MCF 10A (cell line): ENCODE data around the gene SLC18A3. TPM values are rescaled to one million over a fixed set of nuclear protein-coding genes. Genes with fewer than 3 reads are reported as not detected.

ENCODE experiments used
- BruUV-seq: library from RNA; stranded (reverse); fragments of 400-500 nt; replicated peaks from 2 replicates; lab custom pipeline; 2021; lab: Mats Ljungman, UMichigan
- CTCF ChIA-PET: fragments of 300-600 bp; sonication (Branson Sonifier 250); formaldehyde crosslinking; extraction: SDS; loops from one replicate; lab custom pipeline; 2021; ENCODE audit warnings: antibody characterized with exemption, inconsistent platforms; lab: Yijun Ruan, JAX
- POLR2A ChIA-PET: fragments of 300-600, 350-650 bp; sonication (Branson Sonifier 250); formaldehyde crosslinking; extraction: SDS; loops from one replicate; lab custom pipeline; 2020; ENCODE audit warnings: antibody characterized with exemption, inconsistent platforms; lab: Yijun Ruan, JAX
- DNase-seq: peaks from one replicate; pipeline ENCODE4 v3.0.0-alpha.2; 2018; ENCODE audit not compliant: unreplicated experiment
- H3K27ac Mint-ChIP-seq: one replicate; pipeline ENCODE4 v1.8.0; 2022; ENCODE audit warnings: mild to moderate bottlenecking, low read depth, mixed read lengths; ENCODE audit not compliant: unreplicated experiment
- H3K27me3 Mint-ChIP-seq: one replicate; pipeline ENCODE4 v1.8.0; 2022; ENCODE audit warnings: mixed read lengths; ENCODE audit not compliant: insufficient read depth, unreplicated experiment
- H3K36me3 Mint-ChIP-seq: one replicate; pipeline ENCODE4 v1.8.0; 2022; ENCODE audit warnings: mild to moderate bottlenecking, moderate library complexity, mixed read lengths; ENCODE audit not compliant: insufficient read depth, unreplicated experiment
- H3K4me1 Mint-ChIP-seq: one replicate; pipeline ENCODE4 v1.8.0; 2022; ENCODE audit warnings: mixed read lengths; ENCODE audit not compliant: insufficient read depth, unreplicated experiment
- H3K4me3 Mint-ChIP-seq: one replicate; pipeline ENCODE4 v1.8.0; 2022; ENCODE audit warnings: mild to moderate bottlenecking, moderate library complexity, mixed read lengths; ENCODE audit not compliant: unreplicated experiment
- H3K9me3 Mint-ChIP-seq: one replicate; pipeline ENCODE4 v1.8.0; 2022; ENCODE audit warnings: mixed read lengths; ENCODE audit not compliant: unreplicated experiment
- CTCF ChIP-seq: fragments of 200-600 bp; IDR thresholded peaks from one replicate; pipeline ENCODE4 v1.8.0; 2022; ENCODE audit warnings: antibody characterized with exemption, mild to moderate bottlenecking; ENCODE audit not compliant: unreplicated experiment
- intact Hi-C: fragments of 100-400 bp; cut with micrococcal nuclease; formaldehyde crosslinking; loops from 2 replicates; pipeline ENCODE4 v1.14.1; 2022
- total RNA-seq: library from RNA; stranded (reverse); gene quantifications from 2 replicates; pipeline ENCODE4 v1.2.3, GENCODE V29; 2022

SLC18A3 gene
- total RNA-seq, 1 experiment from 2014 or later, result not detected

GRCh38 chr10:49578392-49578791, 31.7 kb upstream of the SLC18A3 start:
- CTCF ChIA-PET, result no interaction called here
- Mint-ChIP-seq H3K9me3 (peaks cover 5% of the 10 kb centered on the region), H3K4me1 (peaks cover 35% of the 10 kb centered on the region), H3K36me3 (no peaks in the 10 kb centered on the region), H3K4me3 (no peak overlapping the region), H3K27ac (no peak overlapping the region), H3K27me3 (no peaks in the 10 kb centered on the region)
- POLR2A ChIA-PET, result interaction anchor here (0.6 kb wide), 1 partner anchor 24 kb away, joined by 3 read pairs; no protein-coding TSS in a partner anchor
- intact Hi-C loops, result no loop called here
- no TSS peak for BruUV-seq
- TF ChIP-seq CTCF, result no peak
- DNase-seq, result no peak

GRCh38 chr10:49579621-49580020, 30.5 kb upstream of the SLC18A3 start:
- Mint-ChIP-seq H3K4me1 (peaks cover 30% of the 10 kb centered on the region), H3K4me3 (no peak overlapping the region), H3K9me3 (peaks cover 5% of the 10 kb centered on the region), H3K27ac (no peak overlapping the region), H3K36me3 (no peaks in the 10 kb centered on the region), H3K27me3 (no peaks in the 10 kb centered on the region)
- POLR2A ChIA-PET, result interaction anchor here (0.7 kb wide), 1 partner anchor 923 kb away, joined by 3 read pairs; no protein-coding TSS in a partner anchor
- TF ChIP-seq CTCF, result no peak
- intact Hi-C loops, result no loop called here
- CTCF ChIA-PET, result interaction anchor here (4.5 kb wide), 1 partner anchor 14 kb away, joined by 36 read pairs; no protein-coding TSS in a partner anchor
- no peak for DNase-seq
- no TSS peak for BruUV-seq

- Mint-ChIP-seq H3K36me3 (no peaks in the 10 kb centered on the region), H3K4me3 (no peak overlapping the region), H3K9me3 (peaks cover 5% of the 10 kb centered on the region), H3K27ac (peak overlapping the region; percentile 46), H3K27me3 (no peaks in the 10 kb centered on the region), H3K4me1 (peaks cover 22% of the 10 kb centered on the region)
- CTCF ChIA-PET, result interaction anchor here (1.9 kb wide), 1 partner anchor 9 kb away, joined by 15 read pairs; no protein-coding TSS in a partner anchor
- POLR2A ChIA-PET, result no interaction called here
- intact Hi-C loops, result loop anchor here (2.0 kb wide), 1 partner anchor 47 kb away; the partner anchor contains the start of gene ERCC6
- no TSS peak for BruUV-seq
- DNase-seq, result no peak
- TF ChIP-seq CTCF, result no peak
These were observed 24.7 kb upstream of the SLC18A3 start for GRCh38 chr10:49585387-49585786.

- TF ChIP-seq CTCF, result no peak
- no TSS peak for BruUV-seq
- ChIA-PET POLR2A (no interaction called here), CTCF (interaction anchor here (0.6 kb wide), 1 partner anchor 368 kb away, joined by 4 read pairs; no protein-coding TSS in a partner anchor)
- Mint-ChIP-seq H3K27me3 (no peaks in the 10 kb centered on the region), H3K36me3 (no peaks in the 10 kb centered on the region), H3K9me3 (peaks cover 2% of the 10 kb centered on the region), H3K4me1 (peaks cover 12% of the 10 kb centered on the region), H3K4me3 (no peak overlapping the region), H3K27ac (no peak overlapping the region)
- intact Hi-C loops, result no loop called here
- no peak for DNase-seq
These were observed 22.1 kb upstream of the SLC18A3 start for GRCh38 chr10:49587981-49588380.
